GM21717 (cell line): ENCODE measurements around the gene QRICH2.
"Not testable (repeated sequence)": the region's sequence is repeated elsewhere in the genome, so short reads cannot be mapped to it uniquely, and the experiment has no call there.

ENCODE experiments used
- ATAC-seq: cut with Tn5 transposase; IDR thresholded peaks from one replicate; pipeline ENCODE4 v1.9.1; 2021; ENCODE audit warnings: mild to moderate bottlenecking, moderate library complexity; ENCODE audit not compliant: unreplicated experiment

The QRICH2 gene

DNA sequence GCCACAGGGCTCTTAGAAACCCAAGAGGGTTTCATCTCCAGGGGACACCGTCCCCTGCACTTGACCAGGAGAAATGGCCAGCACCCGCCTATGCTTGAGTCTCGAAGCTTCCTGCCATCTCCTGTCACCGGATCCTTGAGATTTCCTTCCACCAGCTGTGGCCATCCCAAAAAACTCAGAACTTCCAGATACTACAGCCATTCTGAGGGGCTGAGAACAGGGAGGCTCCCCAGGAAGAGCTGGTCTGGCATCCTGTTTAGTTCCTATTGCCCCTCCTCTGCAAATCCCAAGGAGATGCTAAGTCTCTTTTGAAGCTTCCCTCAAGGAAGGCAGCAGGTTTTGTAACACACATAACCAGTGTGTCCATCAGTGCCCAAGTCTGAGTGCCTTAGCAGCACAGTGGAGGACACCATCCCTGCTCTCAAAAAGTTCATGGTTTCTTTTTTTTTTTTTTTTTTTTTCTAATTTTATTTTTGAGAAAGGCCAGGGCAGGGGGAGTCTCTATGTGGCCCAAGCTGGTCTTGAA lies 41.0 kb downstream of the QRICH2 start:
- no peak for ATAC-seq

DNA sequence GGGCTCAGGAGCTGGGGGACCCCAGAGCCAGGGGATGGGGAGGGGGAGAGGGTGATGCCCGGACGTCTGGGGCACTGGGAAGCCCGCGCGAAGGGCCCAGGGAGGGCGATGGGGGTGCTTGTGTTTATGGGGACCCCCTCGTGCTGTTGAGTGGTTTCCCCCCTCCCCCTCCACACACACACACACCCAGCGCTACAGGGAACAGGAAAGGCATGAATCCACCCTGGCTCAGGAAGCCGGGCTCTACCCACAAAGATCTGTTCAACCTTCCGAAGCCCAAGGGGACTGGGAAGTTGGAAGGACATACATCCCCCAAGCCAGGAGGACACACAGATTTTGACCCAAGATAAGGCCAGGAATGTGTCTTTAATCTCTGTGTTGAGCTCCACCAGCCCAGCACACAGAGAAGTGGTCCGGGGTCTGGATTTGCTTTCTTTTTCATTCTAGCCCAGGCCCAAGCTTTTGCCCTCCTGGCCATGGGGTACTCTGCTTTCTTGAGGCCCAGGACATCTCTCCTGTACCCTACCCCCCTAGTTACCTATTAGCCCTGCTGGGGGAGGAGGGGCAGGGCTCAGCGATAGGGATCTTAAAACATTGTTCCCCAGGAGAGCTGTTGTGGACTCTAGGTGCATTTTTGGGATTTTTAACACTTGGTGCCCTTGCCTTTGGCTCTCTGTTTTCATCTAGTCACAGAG lies 41.7 kb downstream of the QRICH2 start:
- ATAC-seq = no peak

DNA sequence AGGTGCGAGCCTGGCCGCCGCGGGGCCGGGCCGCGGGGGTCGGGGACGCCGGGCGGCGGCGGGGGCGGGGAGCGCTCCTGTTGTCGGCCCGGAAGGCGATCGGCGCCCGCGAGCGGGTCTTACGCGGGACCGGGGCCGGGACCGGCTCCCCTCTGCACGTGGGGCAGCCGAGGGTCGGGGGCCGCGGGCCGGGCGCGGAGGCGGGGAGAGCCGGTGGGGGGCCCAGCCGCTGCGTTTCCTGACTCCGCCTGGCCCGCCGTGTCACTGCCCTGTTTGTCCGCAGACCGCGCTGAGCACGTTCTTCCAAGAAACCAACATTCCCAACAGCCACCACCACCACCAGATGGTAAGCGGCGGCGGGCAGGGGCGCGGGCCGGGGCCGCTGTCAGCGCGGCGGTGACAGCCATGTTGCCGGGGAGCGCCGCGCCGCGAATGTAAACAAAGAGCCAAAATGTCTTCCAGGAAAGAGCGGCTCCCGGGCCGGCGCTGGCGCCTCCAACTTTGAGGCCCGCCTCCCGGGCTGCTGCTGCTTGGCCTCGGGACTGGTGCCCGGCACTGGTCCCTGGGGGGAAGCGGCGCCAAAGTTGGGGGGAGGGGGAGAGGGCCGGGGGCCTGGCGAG lies 42.3 kb downstream of the QRICH2 start:
- no peak for ATAC-seq

DNA sequence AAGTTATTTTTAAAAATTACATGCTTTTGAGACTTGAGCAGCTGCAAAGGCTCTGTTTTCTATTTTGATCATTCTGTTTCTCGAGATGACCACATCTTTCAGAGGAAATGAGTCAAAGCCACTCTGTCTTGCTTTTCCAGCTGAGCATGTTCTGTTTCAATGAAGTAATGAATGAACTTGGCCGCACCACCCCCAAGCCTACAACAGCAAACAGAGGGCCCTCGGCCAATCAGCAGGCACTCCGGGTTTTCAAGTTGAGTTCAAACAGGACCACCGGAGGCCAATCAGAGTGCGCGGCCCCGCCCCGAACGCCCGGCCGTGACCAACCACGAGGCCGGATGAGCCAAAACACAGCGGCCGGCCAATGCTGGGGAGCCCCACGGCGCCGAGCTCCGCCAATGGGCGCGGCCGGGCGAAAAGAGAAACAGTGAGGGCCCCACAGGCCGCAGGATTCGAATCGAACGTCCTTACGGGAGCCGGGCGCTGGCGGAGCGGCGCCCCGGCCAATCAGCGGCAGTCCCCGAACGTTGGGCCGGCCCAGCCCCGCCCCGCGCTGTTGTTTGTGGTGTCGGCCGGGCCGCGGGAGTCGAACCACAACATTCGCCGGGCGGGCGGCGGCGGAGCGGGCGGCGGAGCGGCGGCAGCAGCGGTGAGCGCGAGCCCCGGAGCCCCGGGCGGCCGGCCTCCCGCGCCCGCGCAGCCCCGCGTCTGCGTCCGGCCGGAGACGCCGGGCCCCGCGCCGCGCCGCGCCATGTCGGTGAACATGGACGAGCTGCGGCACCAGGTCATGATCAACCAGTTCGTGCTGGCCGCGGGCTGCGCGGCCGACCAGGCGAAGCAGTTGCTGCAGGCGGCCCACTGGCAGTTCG lies 43.1 kb downstream of the QRICH2 start, which contains the start of gene UBALD2:
UBALD2 (plus strand) TSS at position 594 of the 869 bp plus-strand sequence; CDS start at position 752, 158 bp downstream.
- ATAC-seq = peak; percentile 66

DNA sequence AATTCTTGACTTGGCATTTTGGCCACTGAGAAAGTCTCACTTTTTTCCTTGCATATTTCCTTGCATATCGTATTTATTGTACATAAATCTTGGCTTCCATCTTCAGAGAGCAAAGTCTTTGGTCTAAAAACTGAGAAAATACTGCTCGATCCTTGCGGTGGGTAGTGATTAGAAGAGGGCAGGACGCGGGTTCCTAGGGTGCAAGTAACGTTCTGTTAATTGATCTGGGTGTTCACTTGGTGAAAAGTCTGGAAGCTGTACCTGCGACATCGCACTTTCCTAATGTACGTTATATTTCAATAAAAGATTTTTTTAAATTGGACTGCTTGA lies 43.7 kb downstream of the QRICH2 start:
- peak; percentile 0 for ATAC-seq

DNA sequence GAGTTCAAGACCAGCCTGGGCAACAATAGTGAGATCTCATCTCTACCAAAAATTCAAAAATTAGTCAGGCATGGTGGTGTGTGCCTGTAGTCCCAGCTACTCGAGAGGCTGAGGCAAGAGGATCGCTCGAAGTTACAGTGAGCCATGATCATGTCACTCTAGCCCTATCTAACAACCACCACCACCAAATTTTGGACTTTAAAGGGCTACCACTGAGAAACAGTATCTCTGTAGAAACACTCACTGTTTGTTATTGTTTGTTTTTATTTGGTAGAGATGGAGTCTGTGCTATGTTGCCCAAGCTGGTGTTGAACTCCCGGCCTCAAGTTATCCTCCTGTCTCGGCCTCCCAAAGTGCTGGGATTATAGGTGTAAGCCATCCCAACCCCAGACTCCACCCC lies 44.2 kb downstream of the QRICH2 start:
- ATAC-seq = no peak

DNA sequence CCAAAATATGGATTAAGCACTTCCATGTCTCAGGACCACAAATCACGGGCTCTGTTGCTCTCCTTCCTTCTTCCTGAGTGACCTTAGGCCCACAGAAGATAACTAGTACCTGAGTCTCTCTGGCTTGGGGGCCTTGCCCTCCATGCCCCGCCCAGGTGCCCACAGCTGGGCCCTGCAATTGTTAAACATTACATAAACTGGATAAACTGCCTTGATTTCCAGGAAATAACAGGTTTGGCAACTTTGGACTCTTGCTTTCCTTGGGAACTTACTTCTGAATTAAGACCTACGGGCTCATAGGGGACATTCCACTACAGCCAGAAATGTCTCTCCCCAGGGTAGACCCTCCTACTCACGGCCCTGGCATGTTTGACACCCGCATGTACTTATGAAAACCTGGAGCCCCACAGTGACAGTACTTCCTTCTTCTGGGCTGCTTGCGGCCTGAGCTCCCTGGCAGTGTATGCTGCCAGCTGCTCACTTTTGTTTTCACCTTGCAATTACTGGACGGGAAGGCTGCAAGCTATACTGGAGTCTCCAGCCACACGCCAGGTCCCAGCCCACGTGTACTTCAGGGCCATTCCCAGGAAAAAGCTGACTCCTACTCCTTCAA lies 45.2 kb downstream of the QRICH2 start:
- ATAC-seq = peak; percentile 22

DNA sequence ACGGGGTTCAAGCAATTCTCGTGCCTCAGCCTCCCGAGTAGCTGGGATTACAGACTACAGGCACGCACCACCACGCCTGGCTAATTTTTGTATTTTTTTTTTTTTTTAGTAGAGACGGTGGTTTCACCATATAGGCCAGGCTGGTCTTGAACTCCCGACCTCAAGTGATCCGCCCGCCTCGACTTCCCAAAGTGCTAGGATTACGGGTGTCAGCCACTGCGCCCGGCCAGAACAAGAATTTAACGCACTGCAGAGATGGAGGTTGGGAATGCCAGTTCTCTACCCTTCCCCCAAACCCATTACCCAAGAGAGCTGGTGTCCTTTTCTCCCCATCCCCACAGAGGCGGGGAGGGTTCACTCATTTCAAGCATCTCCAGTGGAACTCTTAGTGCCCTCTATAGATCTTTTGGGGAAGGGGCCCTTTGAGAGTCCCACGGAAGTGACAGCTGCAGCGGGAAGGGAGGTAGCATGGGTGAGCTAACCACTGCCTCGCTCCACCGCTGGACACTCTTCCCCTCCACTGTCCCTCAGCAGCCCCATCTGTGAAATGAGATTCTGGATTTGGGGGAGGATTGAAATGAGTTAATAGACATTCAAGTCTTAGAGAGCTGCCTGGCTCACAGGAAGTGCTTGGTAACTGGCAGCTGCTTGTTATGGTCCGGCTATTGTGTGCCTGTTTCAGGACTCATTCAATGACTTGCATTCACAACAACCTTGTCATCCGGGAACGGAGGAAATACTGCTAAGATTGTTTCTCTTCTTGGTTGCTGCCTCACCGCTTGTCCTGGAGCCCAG lies 46.5 kb downstream of the QRICH2 start:
- no peak for ATAC-seq

DNA sequence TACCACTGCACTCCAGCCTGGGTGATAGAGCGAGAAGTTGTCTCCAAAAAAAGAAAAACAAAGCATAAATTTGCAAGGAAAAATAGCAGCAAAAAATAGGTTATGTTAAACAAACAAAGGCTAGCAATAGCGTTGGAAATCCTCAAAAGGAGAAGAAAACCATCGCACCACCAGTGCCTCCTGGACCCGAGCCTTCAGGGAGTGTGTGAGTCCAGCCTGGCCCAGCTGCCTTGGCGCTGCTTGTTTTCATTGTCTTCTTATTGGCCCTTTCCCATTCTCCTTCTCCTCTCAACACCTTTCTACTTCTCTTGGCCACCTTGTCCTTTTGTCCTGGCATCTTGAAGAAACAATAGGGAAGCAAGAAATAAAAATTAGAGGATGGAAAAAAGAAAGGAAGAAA lies 47.4 kb downstream of the QRICH2 start:
- no peak for ATAC-seq

DNA sequence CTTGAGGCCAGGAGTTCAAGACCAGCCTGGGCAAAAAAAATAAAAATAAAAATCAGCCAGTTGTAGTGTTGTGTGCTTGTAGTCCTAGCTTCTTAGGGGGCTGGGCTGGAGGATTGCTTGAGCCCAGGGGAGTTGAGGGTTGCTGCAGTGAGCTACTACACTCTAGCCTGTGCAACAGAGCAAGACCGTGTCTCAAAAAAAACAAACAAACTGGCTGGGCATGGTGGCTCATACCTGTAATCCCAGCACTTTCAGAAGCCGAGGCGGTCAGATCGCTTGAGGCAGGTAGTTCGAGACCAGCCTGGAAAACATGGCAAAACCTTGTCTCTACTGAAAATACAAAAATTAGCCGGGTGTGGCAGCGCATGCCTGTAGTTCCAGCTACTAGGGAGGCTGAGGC lies 47.9 kb downstream of the QRICH2 start:
- no peak for ATAC-seq

DNA sequence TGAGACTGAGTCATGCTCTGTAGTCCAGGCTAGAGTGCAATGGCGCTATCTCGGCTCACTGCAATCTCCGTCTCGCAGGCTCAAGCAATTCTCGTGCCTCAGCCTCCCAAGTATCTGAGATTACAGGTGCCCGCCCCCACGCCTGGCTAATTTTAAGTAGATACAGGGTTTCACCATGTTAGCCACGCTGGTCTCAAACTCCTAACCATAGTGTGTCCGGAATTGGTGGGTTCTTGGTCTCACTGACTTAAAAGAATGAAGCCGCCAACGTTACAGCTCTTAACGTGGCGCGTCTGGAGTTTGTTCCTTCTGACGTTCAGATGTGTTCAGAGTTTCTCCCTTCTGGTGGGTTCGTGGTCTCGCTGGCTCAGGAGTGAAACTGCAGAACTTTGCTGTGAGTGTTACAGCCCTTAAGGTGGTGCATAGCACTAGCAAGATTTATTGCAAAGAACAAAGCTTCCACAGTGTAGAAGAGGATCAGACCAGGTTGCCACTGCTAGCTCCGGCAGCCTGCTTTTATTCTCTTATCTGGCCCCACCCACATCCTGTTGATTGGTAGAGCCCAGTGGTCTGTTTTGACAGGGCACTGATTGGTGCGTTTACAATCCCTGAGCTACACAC lies 51.5 kb downstream of the QRICH2 start:
- ATAC-seq = not testable (repeated sequence)

DNA sequence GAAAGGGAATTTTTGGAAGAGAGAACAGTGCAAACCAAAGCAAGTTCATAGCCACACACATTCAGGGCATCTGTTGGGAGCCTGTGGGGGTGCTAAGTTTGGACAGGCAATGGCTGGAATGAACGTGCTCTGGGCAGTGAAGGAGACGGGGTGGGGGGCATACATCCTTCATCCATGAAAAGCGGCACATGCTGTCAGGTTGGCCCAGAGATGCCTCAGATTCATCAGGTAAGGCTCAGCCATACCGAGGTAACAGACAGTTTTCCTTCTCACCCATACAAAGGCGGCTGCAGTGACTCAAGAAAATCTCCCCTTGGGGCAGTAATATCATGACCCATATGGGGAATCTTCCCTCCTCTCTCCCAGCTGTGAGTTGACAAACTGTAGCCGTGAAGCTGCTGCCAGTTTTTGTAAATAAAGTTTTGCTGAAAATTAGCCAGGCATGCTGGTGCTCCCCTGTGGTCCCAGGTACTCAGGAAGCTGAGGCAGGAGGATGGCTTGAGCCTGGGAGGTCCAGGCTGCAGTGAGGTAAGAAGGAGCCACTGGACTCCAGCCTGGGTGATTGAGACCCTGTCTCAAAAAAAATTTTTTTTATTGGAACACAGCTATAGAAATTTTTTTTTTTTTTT lies 52.2 kb downstream of the QRICH2 start:
- no peak for ATAC-seq

DNA sequence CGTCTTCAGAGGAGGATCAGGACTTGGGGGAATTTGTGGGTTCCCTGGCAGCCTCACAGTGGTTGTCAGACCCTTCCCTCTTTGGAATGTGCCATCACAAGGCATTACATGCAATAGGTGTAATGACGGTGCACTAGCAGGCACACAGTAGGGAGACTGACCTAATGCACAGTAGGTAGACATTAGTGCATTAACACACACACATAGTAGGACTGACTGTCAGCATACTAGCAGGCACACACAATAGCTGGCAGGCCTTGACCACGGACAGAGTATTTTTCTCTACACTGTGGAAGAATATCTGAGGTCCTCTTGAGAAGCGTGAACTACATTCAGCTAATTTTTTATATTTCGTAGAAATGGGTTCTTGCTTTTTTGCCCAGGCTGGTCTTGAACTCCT lies 53.8 kb downstream of the QRICH2 start:
- no peak for ATAC-seq

DNA sequence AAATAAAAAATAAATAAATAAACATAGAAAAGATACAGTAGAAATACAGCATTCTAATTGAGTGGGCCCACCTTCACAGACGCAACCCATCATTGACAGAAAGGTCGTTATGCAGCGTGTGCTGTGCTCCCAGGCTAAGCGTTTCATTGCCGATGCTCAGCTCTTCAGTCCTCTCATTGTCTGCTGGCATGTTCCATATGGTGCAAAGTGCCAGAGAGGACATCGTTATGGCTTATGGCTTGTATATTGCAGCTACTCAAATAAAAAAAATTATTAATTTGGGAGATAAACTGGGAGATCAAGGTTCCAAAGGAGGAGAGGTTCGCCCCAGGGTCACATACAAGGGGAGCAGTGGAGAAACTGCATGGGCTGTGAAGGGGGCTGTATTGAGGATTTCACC lies 54.2 kb downstream of the QRICH2 start:
- ATAC-seq = no peak

DNA sequence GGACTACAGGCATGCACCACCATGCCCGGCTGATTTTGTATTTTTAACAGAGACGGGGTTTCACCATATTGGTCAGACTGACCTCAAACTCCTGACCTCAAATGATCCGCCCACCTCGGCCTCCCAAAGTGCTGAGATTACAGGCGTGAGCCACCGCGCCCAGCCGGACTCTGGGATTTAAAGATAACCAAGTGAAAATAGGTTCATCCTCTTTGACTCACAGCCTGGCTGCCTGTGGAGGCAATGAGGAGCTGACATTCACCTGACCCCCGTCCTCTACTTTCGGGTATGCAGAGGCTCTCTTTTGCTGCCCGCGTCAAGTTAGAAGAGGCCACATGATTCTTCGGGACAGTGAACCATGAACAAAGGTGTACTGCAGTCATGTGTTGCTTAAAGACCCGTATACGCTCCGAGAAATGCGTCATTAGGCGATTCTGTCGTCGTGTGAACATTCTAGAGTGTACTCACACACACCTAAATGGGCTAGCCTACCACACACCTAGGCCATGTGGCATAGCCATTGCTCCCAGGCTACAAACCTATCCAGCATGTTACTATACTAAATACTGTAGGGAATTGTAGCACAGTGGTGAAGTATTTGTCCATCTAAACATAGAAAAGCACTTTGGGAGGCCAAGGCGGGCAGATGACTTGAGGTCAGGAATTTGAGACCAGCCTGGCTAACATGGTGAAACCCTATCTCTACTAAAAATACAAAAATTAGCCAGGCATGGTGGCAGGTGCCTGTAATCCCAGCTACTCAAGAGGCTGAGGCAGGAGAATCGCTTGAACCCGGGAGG lies 54.9 kb downstream of the QRICH2 start:
- ATAC-seq = not testable (repeated sequence)

DNA sequence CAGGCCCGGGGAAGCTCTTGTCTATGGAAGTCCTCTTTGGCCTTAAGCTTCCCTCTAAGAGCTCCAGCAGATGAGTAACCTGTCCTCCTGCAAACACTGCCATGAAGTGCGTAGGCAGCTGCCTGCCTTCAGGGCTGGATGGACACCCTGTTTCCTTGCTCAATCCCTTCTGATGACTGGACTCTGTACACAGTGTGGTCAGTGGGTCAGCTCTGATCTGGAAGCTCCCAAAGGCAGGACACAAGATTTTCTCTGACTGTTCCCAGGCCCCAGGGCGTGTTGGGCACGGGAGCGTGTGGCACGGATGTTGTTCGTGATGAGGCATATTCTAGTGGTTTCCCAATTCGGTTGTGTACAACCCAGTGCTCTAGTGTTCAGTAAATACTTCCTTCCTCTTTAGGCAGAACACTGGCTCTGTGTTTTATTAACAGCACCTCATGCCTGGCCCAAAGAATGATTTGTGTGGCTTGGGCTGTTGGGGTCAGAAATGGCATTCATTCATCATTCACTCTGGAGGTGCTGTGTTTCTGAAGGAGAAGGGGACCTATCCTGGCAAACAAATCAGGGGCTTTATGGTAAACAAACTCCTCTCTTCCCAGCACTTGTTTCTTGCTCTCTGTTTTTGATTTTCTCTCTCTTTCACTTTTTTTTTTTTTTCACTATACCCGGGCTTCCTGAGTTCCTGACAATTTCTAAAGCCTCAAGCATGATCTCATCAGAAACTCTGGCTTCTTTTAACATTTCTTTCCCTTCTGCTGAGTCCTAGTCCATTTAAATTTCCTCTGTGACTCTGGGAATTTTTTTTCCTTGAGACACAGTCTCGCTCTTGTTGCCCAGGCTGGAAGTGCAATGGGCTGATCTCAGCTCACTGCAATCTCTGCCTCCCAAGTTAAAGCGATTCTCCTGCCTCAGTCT lies 55.8 kb downstream of the QRICH2 start:
- ATAC-seq = no peak

DNA sequence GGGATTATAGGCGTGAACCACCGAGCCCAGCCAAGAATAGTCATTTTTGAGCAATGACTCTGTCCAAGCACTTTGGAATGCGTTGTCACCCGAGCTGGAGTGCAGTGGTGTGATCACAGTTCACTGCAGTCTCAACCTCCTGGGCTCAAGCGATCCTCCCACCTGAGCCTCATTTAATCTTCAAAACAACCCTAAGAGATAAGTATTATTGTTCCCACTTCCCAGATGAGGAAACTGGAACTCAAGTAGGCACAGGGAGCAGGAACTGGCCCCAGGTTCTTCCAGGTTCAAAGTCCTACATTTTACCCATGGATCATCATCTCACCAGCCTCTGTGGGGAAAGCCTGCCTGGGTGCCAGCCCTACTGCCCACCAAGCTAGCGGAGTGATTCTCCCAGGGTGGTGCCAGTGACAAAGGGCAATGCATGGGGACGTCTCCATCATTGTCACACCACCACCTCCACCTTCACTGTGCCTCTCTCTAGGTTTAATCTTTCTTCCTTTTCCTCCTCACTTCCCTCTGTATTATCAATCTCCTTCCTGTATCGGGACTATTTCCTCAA lies 56.5 kb downstream of the QRICH2 start:
- ATAC-seq = no peak
